Cardiac muscle cell (in vitro differentiated cells and primary cell): ENCODE data around the gene SKA2. TPM values are rescaled to one million over a fixed set of nuclear protein-coding genes. Genes with fewer than 3 reads are reported as not detected.

ENCODE experiments used
- DNase-seq, 2 donors: peaks; one replicate each; pipeline versions ENCODE4 v3.0.0 to v3.0.0-alpha.2; 2010 to 2017; ENCODE audit warnings: low read depth in 1 of 2, low spot score in 1 of 2
- H3K27ac ChIP-seq: fragments of 200-600 bp; sonication (generic); 2 replicates; pipeline ENCODE4 v1.5.1; 2016
- H3K27me3 ChIP-seq: fragments of 200-600 bp; sonication (generic); 2 replicates; pipeline ENCODE4 v1.6.0; 2016; ENCODE audit warnings: control low read depth
- H3K36me3 ChIP-seq: fragments of 200-600 bp; sonication (generic); 2 replicates; pipeline ENCODE4 v1.5.1; 2016; ENCODE audit warnings: control low read depth
- H3K4me1 ChIP-seq: fragments of 200-600 bp; sonication (generic); 2 replicates; pipeline ENCODE4 v1.8.1; 2017; ENCODE audit warnings: low read depth, mild to moderate bottlenecking, mixed run types
- H3K4me3 ChIP-seq: fragments of 200-600 bp; sonication (generic); 2 replicates; pipeline ENCODE4 v1.5.1; 2016; ENCODE audit warnings: mild to moderate bottlenecking
- H3K9me3 ChIP-seq: fragments of 200-600 bp; sonication (generic); 2 replicates; pipeline ENCODE4 v1.5.1; 2017; ENCODE audit warnings: low read depth, mild to moderate bottlenecking, control low read depth
- polyA plus RNA-seq: library from polyadenylated mRNA; unstranded; fragments of >200 nt; fragmentation: Nextera tagmentation; extraction: Ambion mirVana; gene quantifications from 2 replicates; pipeline ENCODE4 v1.2.1, GENCODE V29; 2016
- total RNA-seq: library from RNA; depleted of rRNA; stranded (reverse); fragments of >200 nt; gene quantifications from 2 replicates; pipeline ENCODE4 v1.2.3, GENCODE V29; 2016
- TF ChIP-seq, protein P1 (sequence below): IDR thresholded peaks from 2 replicates; pipeline ENCODE4 v1.5.1; 2012; ENCODE audit warnings: low read depth, mild to moderate bottlenecking, low read length

Gene SKA2
- total and polyA plus RNA-seq, 2 experiments from 2014 or later: 37.7 to 107 TPM

DNA sequence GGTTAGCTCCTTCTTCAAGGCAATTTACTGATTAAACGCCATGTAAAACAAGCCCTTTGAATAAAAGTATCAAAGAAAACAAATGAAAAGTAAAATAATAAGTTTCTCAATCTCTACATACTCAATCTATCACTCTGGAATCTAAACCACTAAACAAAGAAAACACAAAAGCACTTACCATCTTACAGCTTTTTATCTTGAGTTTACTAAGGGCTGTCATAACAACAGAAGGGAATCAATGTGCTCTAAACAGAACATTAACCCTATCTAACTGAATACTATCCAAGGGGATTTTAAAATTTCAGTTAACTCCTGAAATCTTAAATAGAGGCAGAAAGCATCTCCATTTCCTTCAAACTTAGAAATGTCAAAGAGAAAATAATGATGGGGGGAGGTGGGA is 3.4 kb downstream of the SKA2 start:
- H3K4me3 ChIP-seq: no peak overlapping the region
- TF ChIP-seq, protein P1, sequence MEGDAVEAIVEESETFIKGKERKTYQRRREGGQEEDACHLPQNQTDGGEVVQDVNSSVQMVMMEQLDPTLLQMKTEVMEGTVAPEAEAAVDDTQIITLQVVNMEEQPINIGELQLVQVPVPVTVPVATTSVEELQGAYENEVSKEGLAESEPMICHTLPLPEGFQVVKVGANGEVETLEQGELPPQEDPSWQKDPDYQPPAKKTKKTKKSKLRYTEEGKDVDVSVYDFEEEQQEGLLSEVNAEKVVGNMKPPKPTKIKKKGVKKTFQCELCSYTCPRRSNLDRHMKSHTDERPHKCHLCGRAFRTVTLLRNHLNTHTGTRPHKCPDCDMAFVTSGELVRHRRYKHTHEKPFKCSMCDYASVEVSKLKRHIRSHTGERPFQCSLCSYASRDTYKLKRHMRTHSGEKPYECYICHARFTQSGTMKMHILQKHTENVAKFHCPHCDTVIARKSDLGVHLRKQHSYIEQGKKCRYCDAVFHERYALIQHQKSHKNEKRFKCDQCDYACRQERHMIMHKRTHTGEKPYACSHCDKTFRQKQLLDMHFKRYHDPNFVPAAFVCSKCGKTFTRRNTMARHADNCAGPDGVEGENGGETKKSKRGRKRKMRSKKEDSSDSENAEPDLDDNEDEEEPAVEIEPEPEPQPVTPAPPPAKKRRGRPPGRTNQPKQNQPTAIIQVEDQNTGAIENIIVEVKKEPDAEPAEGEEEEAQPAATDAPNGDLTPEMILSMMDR: no peak

DNA sequence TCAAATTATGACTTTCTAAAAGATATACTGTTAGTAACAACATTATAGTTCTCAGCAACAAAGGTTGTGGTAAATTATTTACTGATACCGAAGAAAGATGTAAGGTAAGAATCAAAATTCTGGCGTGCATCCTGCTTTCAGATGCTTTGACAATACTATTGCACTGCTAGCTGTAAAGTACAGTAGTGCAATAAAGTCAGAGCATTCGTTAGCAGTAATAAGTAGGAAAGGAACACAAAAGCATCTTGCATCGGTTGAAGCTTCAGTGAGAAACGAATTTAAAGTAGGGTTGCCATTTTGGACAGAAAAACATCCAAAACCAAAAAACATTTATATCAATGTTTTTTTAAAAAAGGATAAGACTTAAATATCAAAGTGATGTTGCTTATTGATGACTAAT is 4.0 kb downstream of the SKA2 start:
- H3K4me3 ChIP-seq: no peak overlapping the region
- DNase-seq: peak in 1 of 2 donors; percentile 21
- H3K27ac ChIP-seq: no peak overlapping the region
- no peaks in the 10 kb centered on the region for H3K36me3 ChIP-seq
- H3K27me3 ChIP-seq: no peaks in the 10 kb centered on the region
- H3K4me1 ChIP-seq: peaks cover 17% of the 10 kb centered on the region
- H3K9me3 ChIP-seq: no peaks in the 10 kb centered on the region
- TF ChIP-seq, protein P1: no peak

More for the DNA sequence above, 3.4 kb downstream of the SKA2 start:
- no peaks in the 10 kb centered on the region for H3K9me3 ChIP-seq
- H3K4me1 ChIP-seq: peaks cover 17% of the 10 kb centered on the region
- H3K27me3 ChIP-seq: no peaks in the 10 kb centered on the region
- no peaks in the 10 kb centered on the region for H3K36me3 ChIP-seq
- no peak overlapping the region for H3K27ac ChIP-seq
- peak in 1 of 2 donors; percentile 40 for DNase-seq

DNA sequence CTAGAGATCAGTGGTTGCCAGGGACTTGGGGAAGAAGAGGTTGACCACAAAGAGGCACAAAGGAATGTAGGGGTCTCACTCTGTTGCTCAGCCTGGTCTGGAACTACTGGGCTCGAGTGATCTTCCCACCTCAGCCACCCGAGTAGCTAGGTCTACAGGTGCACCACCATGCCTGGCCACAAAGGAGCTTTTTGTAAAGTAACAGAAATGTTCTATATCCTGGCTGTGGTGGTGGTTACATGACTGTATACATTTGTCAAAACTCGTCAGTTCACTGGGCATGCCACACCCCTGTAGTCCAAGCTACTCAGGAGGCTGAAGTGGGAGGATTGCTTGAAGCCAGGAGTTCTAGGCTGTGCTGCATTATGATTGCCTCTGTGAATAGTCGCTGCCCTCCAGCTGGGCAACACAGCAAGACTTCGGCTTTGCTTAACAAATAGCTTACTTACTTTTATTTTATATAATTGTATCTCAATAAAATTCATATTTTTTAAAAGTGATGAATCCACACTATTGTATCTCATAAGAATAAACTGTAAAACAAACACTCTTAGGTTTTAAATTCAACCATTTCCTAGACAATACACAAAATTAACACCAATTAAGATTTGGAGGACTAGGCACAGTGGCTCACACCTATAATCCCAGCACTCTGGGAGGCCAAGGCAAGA is 5.0 kb downstream of the SKA2 start:
- no peak overlapping the region for H3K4me3 ChIP-seq
- H3K27ac ChIP-seq: no peak overlapping the region
- peaks cover 17% of the 10 kb centered on the region for H3K4me1 ChIP-seq
- TF ChIP-seq, protein P1: no peak
- no peaks in the 10 kb centered on the region for H3K27me3 ChIP-seq
- DNase-seq: no peak
- H3K36me3 ChIP-seq: no peaks in the 10 kb centered on the region
- H3K9me3 ChIP-seq: no peaks in the 10 kb centered on the region

DNA sequence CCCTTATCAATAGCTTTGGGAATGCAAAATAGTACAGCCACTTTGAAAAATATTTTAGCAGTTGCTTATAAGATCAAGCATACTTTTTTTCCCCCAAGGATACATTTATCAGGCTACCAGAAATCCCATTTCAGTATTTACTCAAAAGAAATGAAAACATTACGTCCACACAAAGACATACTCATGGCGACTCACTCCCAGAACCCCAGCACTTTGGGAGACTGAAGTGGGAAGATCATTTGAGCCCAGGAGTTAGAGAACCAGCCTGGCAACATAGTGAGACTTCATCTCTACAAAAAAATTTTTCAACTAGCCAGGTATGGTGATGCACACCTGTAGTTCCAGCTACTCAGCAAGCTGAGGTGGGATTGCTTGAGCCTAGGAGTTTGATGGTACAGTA is 5.9 kb downstream of the SKA2 start:
- H3K4me1 ChIP-seq: peaks cover 17% of the 10 kb centered on the region
- no peaks in the 10 kb centered on the region for H3K36me3 ChIP-seq
- H3K27me3 ChIP-seq: no peaks in the 10 kb centered on the region
- H3K4me3 ChIP-seq: no peak overlapping the region
- TF ChIP-seq, protein P1: no peak
- DNase-seq: no peak
- H3K27ac ChIP-seq: no peak overlapping the region
- H3K9me3 ChIP-seq: no peaks in the 10 kb centered on the region

DNA sequence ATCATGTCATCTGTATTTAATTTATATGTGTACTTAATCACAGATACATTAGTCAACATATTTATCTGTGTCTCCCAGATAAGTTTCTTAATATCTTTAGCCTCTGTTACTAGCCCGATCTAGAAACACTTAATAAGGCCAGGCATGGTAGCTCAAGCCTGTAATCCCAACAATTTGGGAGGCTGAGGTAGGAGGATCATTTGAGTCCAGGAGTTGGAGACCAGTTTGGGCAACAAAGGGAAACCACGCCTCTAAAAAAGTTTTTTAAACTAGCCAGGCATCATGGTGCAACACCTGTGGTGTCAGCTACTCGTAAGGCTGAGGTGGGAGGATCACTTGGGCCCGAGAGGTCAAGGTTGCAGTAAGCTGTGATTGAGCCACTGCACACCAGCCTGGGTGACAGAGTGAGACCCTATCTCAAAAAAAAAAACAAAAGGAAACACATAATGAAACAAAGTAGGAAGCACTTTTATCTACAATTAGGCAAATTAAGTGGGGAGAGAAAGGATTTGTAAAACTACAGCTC is 9.4 kb downstream of the SKA2 start:
- H3K4me3 ChIP-seq: no peak overlapping the region
- no peaks in the 10 kb centered on the region for H3K27me3 ChIP-seq
- no peaks in the 10 kb centered on the region for H3K9me3 ChIP-seq
- H3K4me1 ChIP-seq: no peaks in the 10 kb centered on the region
- DNase-seq: no peak
- H3K36me3 ChIP-seq: no peaks in the 10 kb centered on the region
- H3K27ac ChIP-seq: no peak overlapping the region
- TF ChIP-seq, protein P1: no peak
